Stomach (tissue), 4 donors: ENCODE results near the gene PTGR1.

Experiments
- EP300 ChIP-seq: sonication (generic); formaldehyde crosslinking; IDR thresholded peaks from one replicate; pipeline ENCODE4 v1.6.1; 2017; ENCODE audit warnings: antibody characterized with exemption
- POLR2A ChIP-seq, 4 donors: fragments of 450-650 bp; IDR thresholded peaks; one replicate each; pipeline ENCODE4 v1.6.1; 2016; ENCODE audit warnings: antibody characterized with exemption in 4 of 4, control low read depth in 2 of 4, mild to moderate bottlenecking in 1 of 4, moderate library complexity in 1 of 4
- POLR2AphosphoS5 ChIP-seq, 3 donors: sonication (generic); formaldehyde crosslinking; IDR thresholded peaks; one replicate each; pipeline ENCODE4 v1.6.1; 2016; ENCODE audit warnings: antibody characterized with exemption in 3 of 3
- TF ChIP-seq, protein P1 (sequence below), 7 experiments: fragments of 450-650 bp in 4 of 7; fragments of 200-600 bp in 3 of 7; sonication (generic) in 3 of 7; IDR thresholded peaks; one replicate each; pipeline ENCODE4 v1.5.1; 2016 to 2019; ENCODE audit warnings: antibody characterized with exemption in 7 of 7, control low read depth in 2 of 7, mild to moderate bottlenecking in 1 of 7

GRCh38 chr9:111529787-111530186 lies 69.7 kb downstream of the PTGR1 start:
- TF ChIP-seq, protein P1, sequence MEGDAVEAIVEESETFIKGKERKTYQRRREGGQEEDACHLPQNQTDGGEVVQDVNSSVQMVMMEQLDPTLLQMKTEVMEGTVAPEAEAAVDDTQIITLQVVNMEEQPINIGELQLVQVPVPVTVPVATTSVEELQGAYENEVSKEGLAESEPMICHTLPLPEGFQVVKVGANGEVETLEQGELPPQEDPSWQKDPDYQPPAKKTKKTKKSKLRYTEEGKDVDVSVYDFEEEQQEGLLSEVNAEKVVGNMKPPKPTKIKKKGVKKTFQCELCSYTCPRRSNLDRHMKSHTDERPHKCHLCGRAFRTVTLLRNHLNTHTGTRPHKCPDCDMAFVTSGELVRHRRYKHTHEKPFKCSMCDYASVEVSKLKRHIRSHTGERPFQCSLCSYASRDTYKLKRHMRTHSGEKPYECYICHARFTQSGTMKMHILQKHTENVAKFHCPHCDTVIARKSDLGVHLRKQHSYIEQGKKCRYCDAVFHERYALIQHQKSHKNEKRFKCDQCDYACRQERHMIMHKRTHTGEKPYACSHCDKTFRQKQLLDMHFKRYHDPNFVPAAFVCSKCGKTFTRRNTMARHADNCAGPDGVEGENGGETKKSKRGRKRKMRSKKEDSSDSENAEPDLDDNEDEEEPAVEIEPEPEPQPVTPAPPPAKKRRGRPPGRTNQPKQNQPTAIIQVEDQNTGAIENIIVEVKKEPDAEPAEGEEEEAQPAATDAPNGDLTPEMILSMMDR (IDR thresholded peaks at IDR 0.05), result no peak
- no peak for TF ChIP-seq POLR2A (IDR thresholded peaks at IDR 0.05)
- TF ChIP-seq POLR2AphosphoS5 (IDR thresholded peaks at IDR 0.05), result no peak
- TF ChIP-seq EP300, result no peak
